Tibial nerve (tissue), 4 donors: ENCODE results near the gene MYMK.

Experiments used
- EP300 ChIP-seq, 2 donors: sonication (generic); formaldehyde crosslinking; IDR thresholded peaks; one replicate each; pipeline ENCODE4 v1.6.1; 2017; ENCODE audit warnings: antibody characterized with exemption in 2 of 2, mild to moderate bottlenecking in 1 of 2
- POLR2A ChIP-seq, 2 donors: fragments of 450-650 bp; IDR thresholded peaks; one replicate each; pipeline ENCODE4 v1.6.1; 2017; ENCODE audit warnings: antibody characterized with exemption in 2 of 2, mild to moderate bottlenecking in 2 of 2, moderate library complexity in 2 of 2
- TF ChIP-seq, protein P1 (sequence below), 5 experiments: fragments of 200-600 bp in 3 of 5; fragments of 450-650 bp in 2 of 5; sonication (generic) in 3 of 5; IDR thresholded peaks; one replicate each; pipeline ENCODE4 v1.5.1; 2016 to 2019; ENCODE audit warnings: antibody characterized with exemption in 5 of 5, mild to moderate bottlenecking in 3 of 5, moderate library complexity in 2 of 5

GRCh38 chr9:133464638-133465037, 60.1 kb downstream of the MYMK start:
- TF ChIP-seq, protein P1, sequence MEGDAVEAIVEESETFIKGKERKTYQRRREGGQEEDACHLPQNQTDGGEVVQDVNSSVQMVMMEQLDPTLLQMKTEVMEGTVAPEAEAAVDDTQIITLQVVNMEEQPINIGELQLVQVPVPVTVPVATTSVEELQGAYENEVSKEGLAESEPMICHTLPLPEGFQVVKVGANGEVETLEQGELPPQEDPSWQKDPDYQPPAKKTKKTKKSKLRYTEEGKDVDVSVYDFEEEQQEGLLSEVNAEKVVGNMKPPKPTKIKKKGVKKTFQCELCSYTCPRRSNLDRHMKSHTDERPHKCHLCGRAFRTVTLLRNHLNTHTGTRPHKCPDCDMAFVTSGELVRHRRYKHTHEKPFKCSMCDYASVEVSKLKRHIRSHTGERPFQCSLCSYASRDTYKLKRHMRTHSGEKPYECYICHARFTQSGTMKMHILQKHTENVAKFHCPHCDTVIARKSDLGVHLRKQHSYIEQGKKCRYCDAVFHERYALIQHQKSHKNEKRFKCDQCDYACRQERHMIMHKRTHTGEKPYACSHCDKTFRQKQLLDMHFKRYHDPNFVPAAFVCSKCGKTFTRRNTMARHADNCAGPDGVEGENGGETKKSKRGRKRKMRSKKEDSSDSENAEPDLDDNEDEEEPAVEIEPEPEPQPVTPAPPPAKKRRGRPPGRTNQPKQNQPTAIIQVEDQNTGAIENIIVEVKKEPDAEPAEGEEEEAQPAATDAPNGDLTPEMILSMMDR (IDR thresholded peaks at IDR 0.05), result no peak
- TF ChIP-seq POLR2A (IDR thresholded peaks at IDR 0.05) (no peak), EP300 (IDR thresholded peaks at IDR 0.05) (no peak)
